Activated T-cell treated with anti-CD3 and anti-CD28 coated beads for 24 hours (primary cell): Measurements from ENCODE around the gene CHAC1.

Experiments used
- DNase-seq: peaks from one replicate; pipeline ENCODE4 v3.0.0-alpha.2; 2020; ENCODE audit warnings: low read depth

CHAC1 gene

GRCh38 chr15:40988156-40988555 is 34.9 kb downstream of the CHAC1 start:
- no peak for DNase-seq

- no peak for DNase-seq
Measured at GRCh38 chr15:40990080-40990479, 36.8 kb downstream of the CHAC1 start.

GRCh38 chr15:40990789-40991188 is 37.5 kb downstream of the CHAC1 start:
- no peak for DNase-seq

- DNase-seq, result no peak
Measured at GRCh38 chr15:40991355-40991754, 38.1 kb downstream of the CHAC1 start.

- no peak for DNase-seq
Measured at GRCh38 chr15:40992241-40992741, 39.0 kb downstream of the CHAC1 start.

- no peak for DNase-seq
Measured at GRCh38 chr15:40992825-40993224, 39.6 kb downstream of the CHAC1 start.

- DNase-seq, result no peak
Measured at GRCh38 chr15:40995656-40996055, 42.4 kb downstream of the CHAC1 start.

- DNase-seq, result no peak
Measured at GRCh38 chr15:40999190-40999589, 45.9 kb downstream of the CHAC1 start.

- no peak for DNase-seq
Measured at GRCh38 chr15:41001524-41002214, 48.4 kb downstream of the CHAC1 start.

- DNase-seq, result no peak
Measured at GRCh38 chr15:41004490-41004889, 51.2 kb downstream of the CHAC1 start.
